Mesenchymal stem cell (in vitro differentiated cells and primary cell): Measurements from ENCODE around the gene TAS1R1.

Source experiments
- DNase-seq: peaks from one replicate; pipeline ENCODE4 v3.0.0-alpha.2; 2013
- H2AFZ ChIP-seq: one replicate; pipeline ENCODE4 v1.6.1; 2013; ENCODE audit warnings: low read depth, mild to moderate bottlenecking, control low read depth, inconsistent platforms, low read length, moderate library complexity
- H2AK5ac ChIP-seq: 2 replicates; pipeline ENCODE4 v1.6.1; 2013; ENCODE audit warnings: low read length, moderate library complexity, mild to moderate bottlenecking, inconsistent platforms; ENCODE audit not compliant: severe bottlenecking
- H2BK120ac ChIP-seq: one replicate; pipeline ENCODE4 v1.6.1; 2013; ENCODE audit warnings: low read depth, mild to moderate bottlenecking, inconsistent platforms, low read length, moderate library complexity
- H2BK12ac ChIP-seq, 2 experiments: one replicate each; pipeline ENCODE4 v1.6.1; 2013; ENCODE audit warnings: inconsistent platforms in 2 of 2, low read length in 2 of 2, mild to moderate bottlenecking in 2 of 2, moderate library complexity in 2 of 2, control low read depth in 1 of 2
- H2BK15ac ChIP-seq: one replicate; pipeline ENCODE4 v1.6.1; 2013; ENCODE audit warnings: mild to moderate bottlenecking, low read depth, inconsistent platforms; ENCODE audit not compliant: poor library complexity, severe bottlenecking
- H2BK5ac ChIP-seq: 2 replicates; pipeline ENCODE4 v1.6.1; 2013; ENCODE audit warnings: low read depth, mild to moderate bottlenecking, low read length, control low read depth, inconsistent platforms; ENCODE audit not compliant: poor library complexity, severe bottlenecking
- H3K14ac ChIP-seq, 2 experiments: one replicate each; pipeline ENCODE4 v1.6.1; 2013; ENCODE audit warnings: inconsistent platforms in 2 of 2, low read length in 2 of 2, control low read depth in 1 of 2, mild to moderate bottlenecking in 1 of 2, moderate library complexity in 1 of 2
- H3K18ac ChIP-seq, 2 experiments: one replicate each; pipeline ENCODE4 v1.6.1; 2013; ENCODE audit warnings: inconsistent platforms in 2 of 2, low read length in 2 of 2, control low read depth in 1 of 2, low read depth in 1 of 2, mild to moderate bottlenecking in 1 of 2
- H3K23ac ChIP-seq, 2 experiments: one replicate each; pipeline ENCODE4 v1.6.1; 2013; ENCODE audit warnings: inconsistent platforms in 2 of 2, low read length in 2 of 2, mild to moderate bottlenecking in 2 of 2, moderate library complexity in 2 of 2, control low read depth in 1 of 2
- H3K27ac ChIP-seq: 2 replicates; pipeline ENCODE4 v1.5.1; 2013; ENCODE audit warnings: mild to moderate bottlenecking, moderate library complexity, low read length, control low read depth, inconsistent platforms; ENCODE audit not compliant: poor library complexity, severe bottlenecking
- H3K27me3 ChIP-seq, 2 experiments: 2 replicates each; pipeline versions ENCODE4 v1.6.1 to v1.7.0; 2013; ENCODE audit warnings: low read length in 2 of 2, mild to moderate bottlenecking in 2 of 2, moderate library complexity in 2 of 2, control low read depth in 1 of 2, inconsistent platforms in 1 of 2; ENCODE audit not compliant: control insufficient read depth in 1 of 2, insufficient read depth in 1 of 2
- H3K36me3 ChIP-seq, 2 experiments: 2 replicates each; pipeline versions ENCODE4 v1.6.1 to v1.7.0; 2013; ENCODE audit warnings: low read length in 2 of 2, control low read depth in 1 of 2, inconsistent platforms in 1 of 2, low read depth in 1 of 2, mild to moderate bottlenecking in 1 of 2; ENCODE audit not compliant: insufficient read depth in 2 of 2, control insufficient read depth in 1 of 2
- H3K4ac ChIP-seq, 2 experiments: one replicate each; pipeline ENCODE4 v1.6.1; 2013; ENCODE audit warnings: inconsistent platforms in 2 of 2, low read length in 2 of 2, mild to moderate bottlenecking in 2 of 2, moderate library complexity in 2 of 2, control low read depth in 1 of 2, low read depth in 1 of 2
- H3K4me1 ChIP-seq: 2 replicates; pipeline ENCODE4 v1.6.1; 2013; ENCODE audit warnings: low read depth, low read length, control low read depth; ENCODE audit not compliant: control insufficient read depth, insufficient read depth
- H3K4me2 ChIP-seq: 2 replicates; pipeline ENCODE4 v1.6.1; 2013; ENCODE audit warnings: low read length, mild to moderate bottlenecking, inconsistent platforms; ENCODE audit not compliant: poor library complexity, severe bottlenecking
- H3K4me3 ChIP-seq, 2 experiments: 2 replicates each; pipeline versions ENCODE4 v1.5.1 to v1.7.0; 2013; ENCODE audit warnings: low read length in 2 of 2, mild to moderate bottlenecking in 2 of 2, control low read depth in 1 of 2, low read depth in 1 of 2; ENCODE audit not compliant: insufficient read depth in 1 of 2
- H3K79me1 ChIP-seq: replicated peaks from 2 replicates; pipeline ENCODE4 v1.6.1; 2013; ENCODE audit warnings: mild to moderate bottlenecking, control low read depth, low read length, inconsistent platforms; ENCODE audit not compliant: poor library complexity, severe bottlenecking
- H3K9ac ChIP-seq: 2 replicates; pipeline ENCODE4 v1.7.0; 2013; ENCODE audit warnings: mild to moderate bottlenecking, low read length, moderate library complexity
- H3K9me3 ChIP-seq: 2 replicates; pipeline ENCODE4 v1.7.0; 2013; ENCODE audit warnings: mild to moderate bottlenecking, low read length; ENCODE audit not compliant: control insufficient read depth
- H4K8ac ChIP-seq: one replicate; pipeline ENCODE4 v1.6.1; 2013; ENCODE audit warnings: inconsistent platforms, mild to moderate bottlenecking, low read length, moderate library complexity
- H4K91ac ChIP-seq: one replicate; pipeline ENCODE4 v1.6.1; 2013; ENCODE audit warnings: mild to moderate bottlenecking, low read length, inconsistent platforms
- WGBS: methylation state at CpG from one replicate; pipeline ENCODE4 v1.1.7; 2013; ENCODE audit warnings: mixed read lengths; 5-methylcytosine and 5-hydroxymethylcytosine counted together

TAS1R1 gene

DNA sequence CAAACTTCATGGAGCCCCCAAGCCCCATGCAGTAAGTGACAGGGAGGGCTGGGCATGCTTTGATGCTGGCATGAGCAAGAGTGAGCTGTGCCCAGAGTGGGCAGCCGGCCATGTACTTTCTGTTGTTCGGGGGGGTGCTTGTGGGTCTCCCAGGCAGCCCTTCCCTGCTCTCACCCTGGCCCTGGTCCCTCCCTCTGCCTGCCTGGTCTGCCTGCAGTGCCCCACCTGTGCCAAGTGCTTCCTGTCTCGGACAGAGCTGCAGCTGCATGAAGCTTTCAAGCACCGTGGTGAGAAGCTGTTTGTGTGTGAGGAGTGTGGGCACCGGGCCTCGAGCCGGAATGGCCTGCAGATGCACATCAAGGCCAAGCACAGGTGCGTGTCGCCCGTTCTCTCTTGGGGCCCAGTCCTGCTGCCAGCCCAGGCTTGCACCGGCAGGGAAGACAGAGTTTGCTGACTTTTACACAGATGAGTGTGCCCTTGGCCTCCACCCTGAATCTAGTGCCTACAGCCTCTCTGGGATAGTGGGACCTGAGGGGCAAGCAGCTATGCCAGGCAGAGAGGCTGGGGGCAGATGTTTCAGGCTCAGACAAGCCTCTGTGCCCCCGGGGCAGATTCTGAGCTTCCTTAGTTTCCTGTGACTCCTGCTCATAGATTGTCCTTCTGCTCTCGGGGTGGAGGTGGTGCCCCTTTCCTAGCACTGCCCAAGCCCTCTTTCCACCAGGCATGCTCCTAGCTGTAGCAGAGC, 32.3 kb downstream of the TAS1R1 start:
- Histone ChIP-seq H3K18ac (no peak overlapping the region), H3K36me3 (peaks cover 52 to 66% of the 10 kb centered on the region in 2 experiments), H3K27ac (no peak overlapping the region), H3K4me2 (no peak overlapping the region), H2BK12ac (no peak overlapping the region), H2AK5ac (no peak overlapping the region), H2AFZ (no peak overlapping the region), H4K8ac (no peak overlapping the region), H3K79me1 (peaks cover 45% of the 10 kb centered on the region), H3K23ac (peak overlapping the region in 1 of 2 experiments; percentile 77), H3K9me3 (no peaks in the 10 kb centered on the region), H2BK5ac (no peak overlapping the region), H2BK120ac (no peak overlapping the region), H3K14ac (no peak overlapping the region), H3K4me1 (peaks cover 9% of the 10 kb centered on the region), H3K4ac (no peak overlapping the region), H4K91ac (peak overlapping the region; percentile 9), H3K27me3 (no peaks in the 10 kb centered on the region), H3K9ac (peak overlapping the region; percentile 15), H3K4me3 (no peak overlapping the region), H2BK15ac (no peak overlapping the region)
- DNase-seq, result no peak
- 94% methylated on average over 13 of the region's 13 CpGs for WGBS

DNA sequence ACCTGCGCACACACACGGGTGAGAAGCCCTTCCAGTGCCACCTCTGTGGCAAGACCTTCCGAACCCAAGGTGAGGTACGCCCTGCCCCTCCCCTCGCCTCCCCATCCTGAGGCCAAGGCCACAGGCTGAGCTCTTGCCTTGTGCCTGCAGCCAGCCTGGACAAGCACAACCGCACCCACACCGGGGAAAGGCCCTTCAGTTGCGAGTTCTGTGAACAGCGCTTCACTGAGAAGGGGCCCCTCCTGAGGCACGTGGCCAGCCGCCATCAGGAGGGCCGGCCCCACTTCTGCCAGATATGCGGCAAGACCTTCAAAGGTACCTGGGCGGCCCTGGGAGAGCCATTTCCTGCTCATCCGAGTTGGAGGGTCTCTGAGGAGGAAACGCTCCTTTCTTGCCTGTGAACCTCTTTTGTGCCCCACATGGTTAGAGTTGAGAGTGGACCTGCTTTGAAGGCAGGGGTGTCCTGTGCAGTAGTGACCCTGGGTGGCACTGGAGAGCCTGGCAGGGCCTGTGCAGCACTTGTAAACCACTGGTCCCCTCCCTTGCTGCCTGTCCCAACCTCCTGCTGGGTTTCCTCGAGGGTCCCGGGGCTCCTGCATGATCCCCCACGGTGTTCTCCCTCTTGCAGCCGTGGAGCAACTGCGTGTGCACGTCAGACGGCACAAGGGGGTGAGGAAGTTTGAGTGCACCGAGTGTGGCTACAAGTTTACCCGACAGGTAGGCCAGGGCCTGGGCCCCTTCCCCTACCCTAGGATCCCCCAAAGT, 33.2 kb downstream of the TAS1R1 start:
- Histone ChIP-seq H3K36me3 (peaks cover 61 to 75% of the 10 kb centered on the region in 2 experiments), H2BK120ac (no peak overlapping the region), H2BK5ac (no peak overlapping the region), H2BK15ac (no peak overlapping the region), H3K9ac (peak overlapping the region; percentile 62), H2AFZ (no peak overlapping the region), H3K14ac (no peak overlapping the region), H4K8ac (no peak overlapping the region), H3K4me3 (no peak overlapping the region), H3K4me1 (peaks cover 8% of the 10 kb centered on the region), H2AK5ac (no peak overlapping the region), H3K79me1 (peaks cover 50% of the 10 kb centered on the region), H4K91ac (no peak overlapping the region), H3K27ac (no peak overlapping the region), H3K4me2 (no peak overlapping the region), H3K9me3 (no peaks in the 10 kb centered on the region), H2BK12ac (no peak overlapping the region), H3K18ac (no peak overlapping the region), H3K27me3 (no peaks in the 10 kb centered on the region), H3K4ac (no peak overlapping the region), H3K23ac (no peak overlapping the region)
- WGBS, result 94% methylated on average over 25 of the region's 25 CpGs
- no peak for DNase-seq

DNA sequence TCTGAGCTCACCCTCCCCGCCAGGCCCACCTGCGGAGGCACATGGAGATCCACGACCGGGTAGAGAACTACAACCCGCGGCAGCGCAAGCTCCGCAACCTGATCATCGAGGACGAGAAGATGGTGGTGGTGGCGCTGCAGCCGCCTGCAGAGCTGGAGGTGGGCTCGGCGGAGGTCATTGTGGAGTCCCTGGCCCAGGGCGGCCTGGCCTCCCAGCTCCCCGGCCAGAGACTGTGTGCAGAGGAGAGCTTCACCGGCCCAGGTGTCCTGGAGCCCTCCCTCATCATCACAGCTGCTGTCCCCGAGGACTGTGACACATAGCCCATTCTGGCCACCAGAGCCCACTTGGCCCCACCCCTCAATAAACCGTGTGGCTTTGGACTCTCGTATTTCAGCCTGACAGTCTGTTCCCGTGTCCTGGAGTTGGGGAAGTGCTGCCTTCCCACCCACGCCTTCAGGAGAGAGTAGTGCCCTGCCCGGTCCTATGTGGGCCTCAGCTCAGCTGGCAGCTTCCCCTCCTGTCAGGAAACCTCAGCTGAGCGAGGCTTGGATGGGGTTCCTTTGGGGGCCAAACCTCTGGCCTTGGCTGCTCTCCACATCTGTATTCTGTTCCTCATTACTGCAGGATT, 33.9 kb downstream of the TAS1R1 start:
- peaks cover 9% of the 10 kb centered on the region for H3K4me1 ChIP-seq
- H2BK15ac ChIP-seq, result no peak overlapping the region
- no peak overlapping the region for H3K18ac ChIP-seq
- H3K27me3 ChIP-seq, result no peaks in the 10 kb centered on the region
- H4K8ac ChIP-seq, result no peak overlapping the region
- 85% methylated on average over 24 of the region's 24 CpGs for WGBS
- H3K4me2 ChIP-seq, result no peak overlapping the region
- H2BK120ac ChIP-seq, result no peak overlapping the region
- no peak overlapping the region for H3K4ac ChIP-seq
- H2AFZ ChIP-seq, result no peak overlapping the region
- no peak overlapping the region for H3K4me3 ChIP-seq
- no peak overlapping the region for H2BK12ac ChIP-seq
- no peak overlapping the region for H4K91ac ChIP-seq
- peaks cover 57% of the 10 kb centered on the region for H3K79me1 ChIP-seq
- DNase-seq, result no peak
- H3K14ac ChIP-seq, result no peak overlapping the region
- H3K9me3 ChIP-seq, result no peaks in the 10 kb centered on the region
- H3K23ac ChIP-seq, result no peak overlapping the region
- H3K36me3 ChIP-seq, result peaks cover 68 to 82% of the 10 kb centered on the region in 2 experiments
- peak overlapping the region; percentile 62 for H3K9ac ChIP-seq
- no peak overlapping the region for H2BK5ac ChIP-seq
- no peak overlapping the region for H3K27ac ChIP-seq
- H2AK5ac ChIP-seq, result no peak overlapping the region

DNA sequence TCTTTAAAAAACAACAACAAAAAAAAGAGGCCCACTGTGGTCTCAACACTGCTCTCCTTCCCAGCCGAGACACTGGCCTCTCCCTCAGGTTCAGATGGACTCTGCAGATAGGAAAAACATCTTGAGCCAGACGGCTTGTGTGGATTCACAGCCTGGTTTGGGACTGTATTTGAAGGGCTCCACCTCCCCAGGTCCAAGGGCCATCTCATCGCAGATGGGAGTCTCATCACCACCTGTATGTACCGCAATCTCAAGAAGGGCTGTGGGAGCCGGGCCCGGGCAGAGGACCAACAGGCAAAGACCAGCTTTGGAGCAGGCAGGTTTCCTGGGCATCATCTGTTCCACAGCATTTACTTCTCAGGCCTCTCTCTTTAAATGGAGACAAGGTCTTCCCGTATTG, 34.9 kb downstream of the TAS1R1 start:
- Histone ChIP-seq H3K23ac (no peak overlapping the region), H3K4me1 (peaks cover 9% of the 10 kb centered on the region), H2BK12ac (no peak overlapping the region), H3K27ac (no peak overlapping the region), H3K14ac (no peak overlapping the region), H3K9ac (peak overlapping the region; percentile 62), H3K18ac (no peak overlapping the region), H3K4me2 (no peak overlapping the region), H2AK5ac (no peak overlapping the region), H3K9me3 (no peaks in the 10 kb centered on the region), H3K4me3 (no peak overlapping the region), H2BK120ac (no peak overlapping the region), H2BK15ac (no peak overlapping the region), H3K27me3 (no peaks in the 10 kb centered on the region), H4K91ac (no peak overlapping the region), H4K8ac (no peak overlapping the region), H3K79me1 (peaks cover 51% of the 10 kb centered on the region), H3K36me3 (peaks cover 77 to 91% of the 10 kb centered on the region in 2 experiments), H2BK5ac (no peak overlapping the region), H2AFZ (no peak overlapping the region), H3K4ac (no peak overlapping the region)
- WGBS, result 89% methylated on average over 7 of the region's 7 CpGs
- DNase-seq, result no peak
